IMR-90 (cell line): ENCODE measurements around the gene COQ8A. TPM values are rescaled to one million over a fixed set of nuclear protein-coding genes. Genes with fewer than 3 reads are reported as not detected.

ENCODE experiments used
- ATAC-seq: fragments of 200-7000 bp; cut with Tn5 transposase; 2 replicates; pipeline ENCODE4 v1.9.1; 2020; ENCODE audit warnings: low read depth, mild to moderate bottlenecking, moderate library complexity
- BruUV-seq: library from RNA; stranded (reverse); fragments of 400-500 nt; replicated peaks from 2 replicates; lab custom pipeline; 2021; lab: Mats Ljungman, UMichigan
- CTCF ChIA-PET: fragments of 300-600 bp; formaldehyde crosslinking; extraction: SDS; loops from one replicate; lab custom pipeline; 2021; ENCODE audit warnings: antibody characterized with exemption; lab: Yijun Ruan, JAX
- POLR2A ChIA-PET: fragments of 300-600 bp; sonication (Branson Sonifier 250); formaldehyde crosslinking; loops from one replicate; lab custom pipeline; 2022; ENCODE audit warnings: antibody characterized with exemption; ENCODE audit not compliant: unreplicated experiment; lab: Charles Lee
- DNase-seq: peaks from one replicate; pipeline ENCODE4 v3.0.0; 2013
- H2AFZ ChIP-seq: replicated peaks from 2 replicates; pipeline ENCODE3; 2013; ENCODE audit warnings: low read length, mild to moderate bottlenecking; ENCODE audit not compliant: poor library complexity
- H2AK5ac ChIP-seq: 2 replicates; pipeline ENCODE4 v1.6.1; 2013; ENCODE audit warnings: low read depth, low read length, inconsistent platforms
- H2AK9ac ChIP-seq: replicated peaks from 2 replicates; pipeline ENCODE3; 2013; ENCODE audit warnings: mild to moderate bottlenecking, low read depth, low read length, moderate library complexity; ENCODE audit not compliant: poor library complexity
- H2BK120ac ChIP-seq: 2 replicates; pipeline ENCODE4 v1.6.1; 2013; ENCODE audit warnings: low read depth, low read length, inconsistent platforms
- H2BK15ac ChIP-seq: 3 replicates; pipeline ENCODE4 v1.6.1; 2013; ENCODE audit warnings: low read depth, low read length, inconsistent platforms
- H2BK20ac ChIP-seq: 2 replicates; pipeline ENCODE4 v1.6.1; 2013; ENCODE audit warnings: low read depth, mild to moderate bottlenecking, inconsistent platforms, low read length, moderate library complexity
- H2BK5ac ChIP-seq: 2 replicates; pipeline ENCODE4 v1.6.1; 2013; ENCODE audit warnings: mild to moderate bottlenecking, low read depth, low read length, inconsistent platforms; ENCODE audit not compliant: poor library complexity, severe bottlenecking
- H3K14ac ChIP-seq: replicated peaks from 2 replicates; pipeline ENCODE4 v1.6.1; 2013; ENCODE audit warnings: low read depth, low read length, inconsistent platforms
- H3K18ac ChIP-seq: 2 replicates; pipeline ENCODE4 v1.6.1; 2013; ENCODE audit warnings: low read depth, low read length, control low read depth
- H3K23ac ChIP-seq: 2 replicates; pipeline ENCODE4 v1.6.1; 2013; ENCODE audit warnings: low read depth, low read length, inconsistent platforms
- H3K27ac ChIP-seq: 2 replicates; pipeline ENCODE4 v1.5.1; 2013; ENCODE audit warnings: mild to moderate bottlenecking, control low read depth, low read length; ENCODE audit not compliant: insufficient read depth
- H3K27me3 ChIP-seq: 2 replicates; pipeline ENCODE4 v1.6.1; 2013; ENCODE audit warnings: low read length; ENCODE audit not compliant: control insufficient read depth, insufficient read depth
- H3K36me3 ChIP-seq: 2 replicates; pipeline ENCODE4 v1.6.1; 2013; ENCODE audit warnings: low read length, mixed read lengths; ENCODE audit not compliant: control insufficient read depth, insufficient read depth
- H3K4ac ChIP-seq: 2 replicates; pipeline ENCODE4 v1.6.1; 2013; ENCODE audit warnings: low read depth, low read length, inconsistent platforms
- H3K4me1 ChIP-seq: 2 replicates; pipeline ENCODE4 v1.6.1; 2013; ENCODE audit warnings: low read length, mixed read lengths; ENCODE audit not compliant: control insufficient read depth, insufficient read depth
- H3K4me2 ChIP-seq: 2 replicates; pipeline ENCODE4 v1.6.1; 2013; ENCODE audit warnings: low read depth, mild to moderate bottlenecking, control low read depth, low read length, moderate library complexity
- H3K4me3 ChIP-seq: 2 replicates; pipeline ENCODE4 v1.5.1; 2013; ENCODE audit warnings: low read depth, mild to moderate bottlenecking, control low read depth, low read length, moderate library complexity; ENCODE audit not compliant: insufficient read depth
- H3K56ac ChIP-seq: 2 replicates; pipeline ENCODE4 v1.6.1; 2013; ENCODE audit warnings: low read length, inconsistent platforms; ENCODE audit not compliant: insufficient read depth; ENCODE audit errors: extremely low read depth
- H3K79me1 ChIP-seq, 2 experiments: 2 replicates each; pipeline ENCODE4 v1.6.1; 2013; ENCODE audit warnings: low read length in 2 of 2, inconsistent platforms in 1 of 2, low read depth in 1 of 2
- H3K9ac ChIP-seq: 2 replicates; pipeline ENCODE4 v1.6.1; 2013; ENCODE audit warnings: low read depth, low read length, control low read depth
- H3K9me1 ChIP-seq: 2 replicates; pipeline ENCODE4 v1.6.1; 2013; ENCODE audit warnings: low read length, inconsistent platforms; ENCODE audit not compliant: insufficient read depth
- H3K9me3 ChIP-seq: 2 replicates; pipeline ENCODE4 v1.6.1; 2013; ENCODE audit warnings: low read length; ENCODE audit not compliant: control insufficient read depth, insufficient read depth
- H4K20me1 ChIP-seq: 2 replicates; pipeline ENCODE4 v1.6.1; 2013; ENCODE audit warnings: low read length, inconsistent platforms; ENCODE audit not compliant: insufficient read depth
- H4K5ac ChIP-seq: 2 replicates; pipeline ENCODE4 v1.6.1; 2013; ENCODE audit warnings: mild to moderate bottlenecking, low read depth, low read length, control low read depth
- H4K8ac ChIP-seq, 2 experiments: 2 replicates each; pipeline ENCODE4 v1.6.1; 2013; ENCODE audit warnings: low read depth in 2 of 2, low read length in 2 of 2, control low read depth in 1 of 2, inconsistent platforms in 1 of 2
- H4K91ac ChIP-seq: 2 replicates; pipeline ENCODE4 v1.6.1; 2013; ENCODE audit warnings: low read depth, low read length, inconsistent platforms; ENCODE audit not compliant: insufficient read depth
- BHLHE40 ChIP-seq: fragments of 150-350 bp; IDR thresholded peaks from 2 replicates; pipeline ENCODE4 v1.6.1; 2016; ENCODE audit warnings: mild to moderate bottlenecking, low read depth, low read length
- CEBPB ChIP-seq: IDR thresholded peaks from 2 replicates; pipeline ENCODE4 v1.6.1; 2012; ENCODE audit warnings: low read depth, low read length, improper control_type of control experiment
- CHD1 ChIP-seq: IDR thresholded peaks from 2 replicates; pipeline ENCODE4 v1.6.1; 2012; ENCODE audit warnings: low read depth, low read length, improper control_type of control experiment
- FOS ChIP-seq: fragments of 150-350 bp; IDR thresholded peaks from 2 replicates; pipeline ENCODE4 v1.6.1; 2016; ENCODE audit warnings: low read depth, low read length
- MAFK ChIP-seq: IDR thresholded peaks from 2 replicates; pipeline ENCODE4 v1.6.1; 2012; ENCODE audit warnings: low read depth, low read length, improper control_type of control experiment
- MAZ ChIP-seq: IDR thresholded peaks from 2 replicates; pipeline ENCODE4 v1.6.1; 2012; ENCODE audit warnings: low read depth, mild to moderate bottlenecking, low read length, improper control_type of control experiment, moderate library complexity, borderline replicate concordance
- MXI1 ChIP-seq: IDR thresholded peaks from 2 replicates; pipeline ENCODE4 v1.6.1; 2012; ENCODE audit warnings: low read depth, mild to moderate bottlenecking, low read length, moderate library complexity, borderline replicate concordance
- POLR2A ChIP-seq: IDR thresholded peaks from 2 replicates; pipeline ENCODE4 v1.6.1; 2012; ENCODE audit warnings: mild to moderate bottlenecking, low read depth, low read length
- RAD21 ChIP-seq: IDR thresholded peaks from 2 replicates; pipeline ENCODE4 v1.6.1; 2012; ENCODE audit warnings: low read length, improper control_type of control experiment
- RCOR1 ChIP-seq: IDR thresholded peaks from 2 replicates; pipeline ENCODE4 v1.6.1; 2012; ENCODE audit warnings: mild to moderate bottlenecking, low read length, improper control_type of control experiment; ENCODE audit not compliant: insufficient replicate concordance
- RFX5 ChIP-seq: IDR thresholded peaks from 2 replicates; pipeline ENCODE4 v1.8.0; 2012; ENCODE audit warnings: low read depth, mild to moderate bottlenecking, low read length, moderate library complexity
- SMC3 ChIP-seq: fragments of 150-350 bp; IDR thresholded peaks from 2 replicates; pipeline ENCODE4 v1.6.1; 2016; ENCODE audit warnings: low read depth, mild to moderate bottlenecking, antibody characterized with exemption, low read length, moderate library complexity
- WGBS, 2 experiments: methylation state at CpG; one replicate each; pipeline versions ENCODE4 v1.1.5 to v1.1.7; 2013; ENCODE audit warnings: missing lambda C conversion rate in 2 of 2; ENCODE audit not compliant: insufficient read length in 1 of 2; ENCODE audit errors: extremely low coverage in 2 of 2; 5-methylcytosine and 5-hydroxymethylcytosine counted together
- dilution Hi-C: fragments of 300-500 bp; cut with HindIII; formaldehyde crosslinking; loops from one replicate; pipeline ENCODE4 v1.14.3; 2018; ENCODE audit warnings: low sequenced_read_pairs; ENCODE audit not compliant: unreplicated experiment
- in situ Hi-C: fragments of 300-500 bp; cut with MboI; formaldehyde crosslinking; loops from 3 replicates; pipeline ENCODE4 v1.14.3; 2019; ENCODE audit warnings: low sequenced_read_pairs, inconsistent platforms, mixed read lengths
- intact Hi-C: fragments of 100-400 bp; cut with micrococcal nuclease; formaldehyde crosslinking; loops from 2 replicates; pipeline ENCODE4 v1.10.0; 2022
- polyA plus RNA-seq, 3 experiments: library from polyadenylated mRNA; depleted of rRNA; stranded (reverse); fragments of >200 nt; gene quantifications; 2 replicates each; pipeline ENCODE4 v1.2.3, GENCODE V29; 2012; ENCODE audit warnings: low replicate concordance in 1 of 3
- total RNA-seq: library from RNA; depleted of rRNA; stranded (reverse); fragments of >200 nt; gene quantifications from 2 replicates; pipeline ENCODE4 v1.2.3, GENCODE V29; 2012
- TF ChIP-seq, protein P1 (sequence below): fragments of 150-350 bp; IDR thresholded peaks from 2 replicates; pipeline ENCODE4 v1.6.1; 2016; ENCODE audit warnings: low read depth, mild to moderate bottlenecking, low read length, moderate library complexity, borderline replicate concordance
- TF ChIP-seq, protein P2 (sequence below): conservative IDR thresholded peaks from 2 replicates; pipeline ENCODE4 v1.5.1; 2012; ENCODE audit warnings: mild to moderate bottlenecking, low read depth, low read length, improper control_type of control experiment
- TF ChIP-seq, protein P3 (sequence below): fragments of 150-350 bp; IDR thresholded peaks from 2 replicates; pipeline ENCODE4 v1.6.1; 2017; ENCODE audit warnings: mild to moderate bottlenecking, antibody characterized with exemption, low read length, low read depth

The COQ8A gene
- total and polyA plus RNA-seq, 2 of the 4 experiments (the other 2 are of a cell fraction): 3.8 to 6.1 TPM

DNA sequence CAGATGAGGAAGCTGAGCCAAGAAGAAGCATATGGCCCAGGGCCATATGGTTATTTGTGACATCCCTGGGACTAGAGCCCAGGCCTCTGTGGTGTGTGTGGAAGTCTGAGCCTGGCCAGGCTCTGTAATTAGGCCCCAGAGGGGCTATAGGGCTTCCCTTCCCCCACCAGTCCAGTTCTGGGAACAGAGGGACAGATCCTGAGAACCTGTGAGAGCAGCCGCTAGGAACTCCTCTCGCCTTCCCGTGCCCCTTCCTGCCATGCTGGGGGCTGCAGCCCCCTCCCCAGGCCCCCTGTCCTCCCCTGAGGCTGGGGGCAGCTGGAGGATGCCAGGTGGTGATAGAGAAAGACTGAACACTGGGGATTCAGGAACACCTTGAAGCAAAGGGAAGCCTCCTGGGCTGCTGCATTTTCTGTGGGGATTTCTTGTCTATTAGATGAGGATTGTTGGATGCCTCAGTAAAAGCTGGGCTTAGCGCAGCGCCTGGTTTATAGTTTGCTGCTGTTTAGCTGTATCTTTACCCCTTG lies 33.3 kb downstream of the COQ8A start:
- Histone ChIP-seq H3K27ac (peak overlapping the region; percentile 35; the same call in 1 of the 2 replicates), H2AK5ac (no peak overlapping the region), H2BK120ac (no peak overlapping the region), H3K4me3 (no peak overlapping the region), H3K23ac (no peak overlapping the region), H3K27me3 (no peaks in the 10 kb centered on the region), H2BK15ac (no peak overlapping the region), H3K18ac (no peak overlapping the region), H3K9ac (no peak overlapping the region), H4K8ac (no peak overlapping the region), H3K4me1 (peaks cover 14% of the 10 kb centered on the region; the same call in 1 of the 2 replicates), H3K56ac (no peak overlapping the region), H2AFZ (no peak overlapping the region), H2AK9ac (no peak overlapping the region), H3K4me2 (no peak overlapping the region), H3K14ac (no peak overlapping the region), H3K4ac (no peak overlapping the region), H4K5ac (no peak overlapping the region; the same call in 1 of the 2 replicates), H4K20me1 (no peaks in the 10 kb centered on the region), H3K36me3 (no peaks in the 10 kb centered on the region), H3K9me3 (peaks cover 5% of the 10 kb centered on the region), H2BK20ac (no peak overlapping the region), H4K91ac (no peak overlapping the region), H2BK5ac (no peak overlapping the region), H3K9me1 (no peaks in the 10 kb centered on the region), H3K79me1 (no peaks in the 10 kb centered on the region)
- intact Hi-C loops (no loop called here), in situ Hi-C loops (no loop called here), dilution Hi-C loops (no loop called here)
- ChIA-PET POLR2A (no interaction called here), CTCF (interaction anchor here (1.1 kb wide), 1 partner anchor 27 kb away, joined by 4 read pairs; no protein-coding TSS in a partner anchor)
- no CpG with 5 or more reads among the region's 5 CpGs for WGBS, 2 experiments
- no peak for DNase-seq
- BruUV-seq: no TSS peak
- ATAC-seq: no peak; the same call in 1 of the 2 replicates
- no peak for TF ChIP-seq CEBPB
- TF ChIP-seq POLR2A: no peak
- no peak for TF ChIP-seq MXI1
- TF ChIP-seq MAZ: no peak
- no peak for TF ChIP-seq FOS
- no peak for TF ChIP-seq RCOR1
- TF ChIP-seq MAFK: no peak
- no peak for TF ChIP-seq BHLHE40
- TF ChIP-seq, protein P1, sequence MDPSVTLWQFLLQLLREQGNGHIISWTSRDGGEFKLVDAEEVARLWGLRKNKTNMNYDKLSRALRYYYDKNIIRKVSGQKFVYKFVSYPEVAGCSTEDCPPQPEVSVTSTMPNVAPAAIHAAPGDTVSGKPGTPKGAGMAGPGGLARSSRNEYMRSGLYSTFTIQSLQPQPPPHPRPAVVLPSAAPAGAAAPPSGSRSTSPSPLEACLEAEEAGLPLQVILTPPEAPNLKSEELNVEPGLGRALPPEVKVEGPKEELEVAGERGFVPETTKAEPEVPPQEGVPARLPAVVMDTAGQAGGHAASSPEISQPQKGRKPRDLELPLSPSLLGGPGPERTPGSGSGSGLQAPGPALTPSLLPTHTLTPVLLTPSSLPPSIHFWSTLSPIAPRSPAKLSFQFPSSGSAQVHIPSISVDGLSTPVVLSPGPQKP: no peak
- TF ChIP-seq, protein P2, sequence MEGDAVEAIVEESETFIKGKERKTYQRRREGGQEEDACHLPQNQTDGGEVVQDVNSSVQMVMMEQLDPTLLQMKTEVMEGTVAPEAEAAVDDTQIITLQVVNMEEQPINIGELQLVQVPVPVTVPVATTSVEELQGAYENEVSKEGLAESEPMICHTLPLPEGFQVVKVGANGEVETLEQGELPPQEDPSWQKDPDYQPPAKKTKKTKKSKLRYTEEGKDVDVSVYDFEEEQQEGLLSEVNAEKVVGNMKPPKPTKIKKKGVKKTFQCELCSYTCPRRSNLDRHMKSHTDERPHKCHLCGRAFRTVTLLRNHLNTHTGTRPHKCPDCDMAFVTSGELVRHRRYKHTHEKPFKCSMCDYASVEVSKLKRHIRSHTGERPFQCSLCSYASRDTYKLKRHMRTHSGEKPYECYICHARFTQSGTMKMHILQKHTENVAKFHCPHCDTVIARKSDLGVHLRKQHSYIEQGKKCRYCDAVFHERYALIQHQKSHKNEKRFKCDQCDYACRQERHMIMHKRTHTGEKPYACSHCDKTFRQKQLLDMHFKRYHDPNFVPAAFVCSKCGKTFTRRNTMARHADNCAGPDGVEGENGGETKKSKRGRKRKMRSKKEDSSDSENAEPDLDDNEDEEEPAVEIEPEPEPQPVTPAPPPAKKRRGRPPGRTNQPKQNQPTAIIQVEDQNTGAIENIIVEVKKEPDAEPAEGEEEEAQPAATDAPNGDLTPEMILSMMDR: no peak
- TF ChIP-seq, protein P3, sequence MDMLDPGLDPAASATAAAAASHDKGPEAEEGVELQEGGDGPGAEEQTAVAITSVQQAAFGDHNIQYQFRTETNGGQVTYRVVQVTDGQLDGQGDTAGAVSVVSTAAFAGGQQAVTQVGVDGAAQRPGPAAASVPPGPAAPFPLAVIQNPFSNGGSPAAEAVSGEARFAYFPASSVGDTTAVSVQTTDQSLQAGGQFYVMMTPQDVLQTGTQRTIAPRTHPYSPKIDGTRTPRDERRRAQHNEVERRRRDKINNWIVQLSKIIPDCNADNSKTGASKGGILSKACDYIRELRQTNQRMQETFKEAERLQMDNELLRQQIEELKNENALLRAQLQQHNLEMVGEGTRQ: no peak
- TF ChIP-seq CHD1: no peak
- no peak for TF ChIP-seq RFX5
- TF ChIP-seq SMC3: no peak
- TF ChIP-seq RAD21: no peak
